Measurements from ENCODE around the gene YJEFN3.

- TF ChIP-seq SIN3A (IDR thresholded peaks at IDR 0.05; ENCODE audit: low read depth) (no peak), YY1 (IDR thresholded peaks at IDR 0.05; ENCODE audit: extremely low read depth, insufficient replicate concordance, low read depth, low read length) (no peak), POLR2AphosphoS5 (IDR thresholded peaks at IDR 0.05; ENCODE audit: low read depth, low read length) (no peak), EZH2phosphoT487 (IDR thresholded peaks at IDR 0.05; ENCODE audit: borderline replicate concordance) (no peak), POLR2A (IDR thresholded peaks at IDR 0.05; ENCODE audit: borderline replicate concordance, extremely low read depth, insufficient read depth, insufficient read length) (no peak), EZH2 (IDR thresholded peaks at IDR 0.05) (no peak), MAX (IDR thresholded peaks at IDR 0.05) (no peak), CBX3 (IDR thresholded peaks at IDR 0.05; ENCODE audit: low read depth) (no peak)
- TF ChIP-seq, protein P1, sequence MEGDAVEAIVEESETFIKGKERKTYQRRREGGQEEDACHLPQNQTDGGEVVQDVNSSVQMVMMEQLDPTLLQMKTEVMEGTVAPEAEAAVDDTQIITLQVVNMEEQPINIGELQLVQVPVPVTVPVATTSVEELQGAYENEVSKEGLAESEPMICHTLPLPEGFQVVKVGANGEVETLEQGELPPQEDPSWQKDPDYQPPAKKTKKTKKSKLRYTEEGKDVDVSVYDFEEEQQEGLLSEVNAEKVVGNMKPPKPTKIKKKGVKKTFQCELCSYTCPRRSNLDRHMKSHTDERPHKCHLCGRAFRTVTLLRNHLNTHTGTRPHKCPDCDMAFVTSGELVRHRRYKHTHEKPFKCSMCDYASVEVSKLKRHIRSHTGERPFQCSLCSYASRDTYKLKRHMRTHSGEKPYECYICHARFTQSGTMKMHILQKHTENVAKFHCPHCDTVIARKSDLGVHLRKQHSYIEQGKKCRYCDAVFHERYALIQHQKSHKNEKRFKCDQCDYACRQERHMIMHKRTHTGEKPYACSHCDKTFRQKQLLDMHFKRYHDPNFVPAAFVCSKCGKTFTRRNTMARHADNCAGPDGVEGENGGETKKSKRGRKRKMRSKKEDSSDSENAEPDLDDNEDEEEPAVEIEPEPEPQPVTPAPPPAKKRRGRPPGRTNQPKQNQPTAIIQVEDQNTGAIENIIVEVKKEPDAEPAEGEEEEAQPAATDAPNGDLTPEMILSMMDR (IDR thresholded peaks at IDR 0.05 in 2 of 3, conservative IDR thresholded peaks at IDR 0.05 in 1 of 3; ENCODE audit: borderline replicate concordance in 1 of 3, insufficient read depth in 1 of 3, low read depth in 2 of 3, low read length in 2 of 3), result no peak
Measured at GRCh38 chr19:19514215-19514657, 14.5 kb upstream of the YJEFN3 start.
